GM18499 (cell line): ENCODE data around the gene HHAT.
A peak's percentile ranks its signal among the peaks of the same experiment; 100 is the strongest.

Experiments used
- ATAC-seq: cut with Tn5 transposase; IDR thresholded peaks from one replicate; pipeline ENCODE4 v1.9.1; 2021; ENCODE audit warnings: moderate number of reproducible peaks; ENCODE audit not compliant: insufficient read depth, unreplicated experiment

Gene HHAT

DNA sequence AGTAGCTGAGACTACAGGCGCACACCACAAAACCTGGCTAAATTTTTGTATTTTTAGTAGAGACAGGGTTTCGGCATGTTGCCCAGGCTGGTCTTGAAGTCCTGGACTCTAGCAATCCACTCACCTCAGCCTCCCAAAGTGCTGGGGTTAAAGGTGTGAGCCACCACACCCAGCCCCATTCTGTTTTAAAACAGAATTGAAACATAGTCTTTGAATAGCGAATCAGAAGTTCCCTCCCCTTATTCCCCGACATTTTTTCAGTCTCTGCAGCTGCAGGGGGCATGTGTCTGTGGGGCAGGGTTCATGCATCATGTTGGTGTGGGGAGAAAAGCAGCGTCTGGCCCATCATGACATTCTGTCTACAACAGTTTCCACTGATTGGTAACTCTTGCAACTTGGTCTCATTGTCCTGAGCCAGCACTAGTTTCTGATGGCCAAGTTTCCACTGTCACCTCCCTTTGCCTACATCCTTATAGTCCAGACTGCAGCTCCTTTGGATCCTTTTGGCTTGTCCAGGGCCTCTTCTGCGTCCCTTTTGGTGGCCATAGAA lies 15.6 kb upstream of the HHAT start:
- no peak for ATAC-seq

DNA sequence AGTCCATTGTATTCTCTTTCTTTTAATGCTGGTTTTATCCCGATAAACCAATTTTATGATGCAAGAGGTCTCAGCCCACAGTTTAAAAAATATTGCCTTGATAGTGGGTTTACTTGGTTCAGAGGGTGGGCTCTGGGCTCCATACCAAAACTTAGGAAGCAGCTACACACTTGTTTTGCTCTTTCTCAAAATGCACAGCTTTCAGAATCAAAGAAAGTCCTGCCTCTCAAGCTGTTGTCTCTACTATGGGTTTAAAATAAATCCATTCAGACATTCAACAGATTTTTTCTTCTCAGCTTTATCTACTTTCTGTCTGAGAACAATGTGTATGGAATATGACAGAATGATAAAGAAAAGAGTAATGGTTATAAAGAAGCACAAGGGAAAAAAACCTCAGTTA lies 14.8 kb upstream of the HHAT start:
- ATAC-seq, result no peak

GRCh38 chr1:210315529-210315928 lies 13.2 kb upstream of the HHAT start:
- ATAC-seq, result no peak

DNA sequence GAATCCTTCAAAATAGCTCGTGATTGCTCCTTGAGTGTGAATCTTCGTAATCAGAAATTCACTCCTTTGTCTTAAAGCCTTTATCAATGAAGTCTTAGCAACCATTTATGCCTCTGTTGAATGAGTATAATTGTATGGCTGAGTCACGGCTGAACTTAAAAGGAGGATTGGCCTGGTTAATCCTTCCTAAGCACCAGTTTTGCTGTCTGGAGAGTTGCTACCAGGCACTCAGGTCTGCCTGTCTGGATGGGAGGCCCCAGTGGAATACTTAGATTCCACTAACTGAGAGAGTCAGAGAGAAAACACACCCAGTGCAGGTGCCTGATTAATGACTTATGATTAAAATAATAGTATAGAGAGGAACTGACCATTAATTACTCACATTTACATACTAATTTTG lies 7.6 kb upstream of the HHAT start:
- ATAC-seq, result no peak

- ATAC-seq, result no peak
Measured at GRCh38 chr1:210321552-210321951, 7.2 kb upstream of the HHAT start.

- ATAC-seq, result no peak
Measured at GRCh38 chr1:210323957-210324356, 4.7 kb upstream of the HHAT start.

DNA sequence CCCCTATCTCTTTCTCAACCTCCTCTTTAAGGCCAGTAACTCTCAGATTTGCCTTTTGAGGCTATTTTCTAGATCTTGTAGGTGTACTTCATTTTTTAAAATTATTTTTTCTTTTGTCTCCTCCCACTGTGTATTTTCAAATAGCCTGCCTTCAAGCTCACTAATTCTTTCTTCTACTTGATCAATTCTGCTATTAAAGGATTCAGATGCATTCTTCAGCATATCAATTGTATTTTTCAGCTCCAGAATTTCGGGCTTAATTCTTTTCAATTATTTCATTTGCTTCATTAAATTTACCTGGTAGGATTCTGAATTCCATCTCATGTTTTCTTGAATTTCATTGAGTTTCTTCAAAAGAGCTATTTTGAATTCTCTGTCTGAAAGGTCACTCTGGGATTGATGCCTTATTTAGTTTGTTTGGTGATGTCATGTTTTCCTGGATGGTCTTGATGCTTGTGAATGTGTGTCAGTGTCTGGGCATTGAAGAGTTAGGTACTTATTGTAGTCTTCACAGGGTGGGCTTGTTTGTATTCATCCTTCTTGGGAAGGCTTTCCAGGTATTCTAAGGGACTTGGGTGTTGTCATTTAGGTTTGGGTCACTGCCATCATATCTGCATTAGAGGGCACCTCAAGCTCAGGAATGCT lies 3.6 kb upstream of the HHAT start:
- no peak for ATAC-seq

DNA sequence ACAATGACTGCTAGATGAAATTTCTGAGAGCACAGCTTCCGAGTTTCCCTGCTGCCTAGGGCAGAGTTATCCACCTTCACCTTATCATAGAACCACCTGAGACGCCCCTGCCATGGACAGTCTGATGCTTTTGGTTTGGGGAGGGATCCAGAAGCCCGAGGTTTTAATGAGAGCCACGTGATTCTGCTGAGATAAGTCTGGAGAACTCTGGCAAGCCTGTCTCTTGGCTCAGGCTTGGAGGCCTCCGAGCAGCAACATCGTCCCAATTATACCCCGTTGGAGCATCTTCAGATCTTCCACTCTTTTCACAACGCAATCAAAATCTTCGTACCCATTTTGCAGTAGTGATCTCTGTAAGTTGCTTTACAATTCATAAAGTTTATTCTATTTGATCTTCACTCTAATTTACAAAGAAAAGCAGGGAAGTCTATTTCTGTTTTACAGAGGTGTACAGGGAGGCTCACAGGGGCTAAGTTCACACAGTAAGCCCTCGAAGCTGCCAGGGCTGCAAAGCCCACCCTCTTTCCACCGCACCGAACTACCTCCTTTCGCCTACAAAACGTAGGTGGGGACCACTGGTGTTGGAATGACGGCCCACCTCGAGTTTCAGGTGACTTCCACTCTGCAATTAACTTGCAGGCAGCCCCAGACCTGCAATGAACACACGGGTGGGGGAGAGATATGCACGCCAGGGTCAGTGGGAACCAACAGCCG lies 513 bp upstream of the HHAT start:
- ATAC-seq, result no peak

- no peak for ATAC-seq
Measured at GRCh38 chr1:210330279-210330866, 1.7 kb downstream of the HHAT start.

DNA sequence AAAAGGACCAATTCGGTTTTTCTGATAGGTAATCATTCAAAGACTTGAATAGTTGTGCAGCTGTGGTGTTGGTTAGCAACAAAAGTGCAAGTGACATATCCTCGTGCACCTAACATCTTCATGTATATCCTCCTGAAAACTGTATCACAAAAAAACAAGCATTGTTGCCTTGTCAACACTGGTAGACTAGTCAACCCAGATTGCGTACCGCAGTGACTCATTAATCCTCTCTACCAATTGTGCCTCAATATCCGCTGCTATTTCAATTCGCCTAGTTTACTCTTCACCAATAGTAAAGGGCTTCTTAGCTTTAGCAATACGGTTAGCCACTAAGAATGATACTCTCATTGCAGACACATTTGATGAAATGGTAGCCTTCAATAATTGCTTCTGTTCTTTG lies 3.5 kb downstream of the HHAT start:
- no peak for ATAC-seq

- peak; percentile 91 for ATAC-seq
Measured at GRCh38 chr1:210332719-210333398, 4.2 kb downstream of the HHAT start.

GRCh38 chr1:210335001-210335400 lies 6.3 kb downstream of the HHAT start:
- no peak for ATAC-seq

DNA sequence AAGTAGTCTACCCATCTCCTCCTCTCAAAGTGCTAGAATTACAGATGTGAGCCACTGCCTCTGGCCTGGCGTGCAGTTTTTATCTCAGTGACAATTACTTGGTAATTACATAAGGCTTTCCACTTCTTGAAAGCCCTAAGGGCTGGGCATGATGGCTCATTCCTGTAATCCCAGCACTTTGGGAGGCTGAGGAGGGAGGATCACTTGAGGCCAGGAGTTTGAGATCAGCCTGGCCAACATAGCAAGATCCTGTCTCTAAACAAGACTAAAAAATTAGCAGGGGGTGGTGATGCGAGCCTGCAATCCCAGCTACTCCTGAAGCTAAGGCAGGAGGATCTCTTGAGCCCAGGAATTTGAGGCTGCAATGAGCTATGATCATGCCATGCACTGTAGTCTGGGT lies 7.7 kb downstream of the HHAT start:
- no peak for ATAC-seq

DNA sequence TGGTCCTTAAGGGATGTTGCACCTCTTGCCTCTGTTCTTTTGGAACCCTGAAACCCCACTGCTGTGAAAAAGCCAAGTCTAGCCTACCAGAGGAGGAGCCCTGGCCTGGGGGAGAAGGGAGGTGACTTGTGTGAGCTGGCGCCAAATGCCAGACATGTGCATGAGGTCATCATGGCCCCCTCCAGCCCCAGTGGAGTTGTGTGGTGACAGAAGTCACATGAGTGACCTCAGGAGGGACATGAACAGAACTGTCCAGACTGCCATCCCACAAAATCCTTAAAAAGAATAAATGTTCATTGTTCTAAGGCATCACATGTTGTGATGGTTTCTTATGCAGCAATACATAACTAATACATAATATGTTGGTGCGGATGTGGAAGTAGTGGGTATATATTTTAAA lies 10.8 kb downstream of the HHAT start:
- no peak for ATAC-seq

DNA sequence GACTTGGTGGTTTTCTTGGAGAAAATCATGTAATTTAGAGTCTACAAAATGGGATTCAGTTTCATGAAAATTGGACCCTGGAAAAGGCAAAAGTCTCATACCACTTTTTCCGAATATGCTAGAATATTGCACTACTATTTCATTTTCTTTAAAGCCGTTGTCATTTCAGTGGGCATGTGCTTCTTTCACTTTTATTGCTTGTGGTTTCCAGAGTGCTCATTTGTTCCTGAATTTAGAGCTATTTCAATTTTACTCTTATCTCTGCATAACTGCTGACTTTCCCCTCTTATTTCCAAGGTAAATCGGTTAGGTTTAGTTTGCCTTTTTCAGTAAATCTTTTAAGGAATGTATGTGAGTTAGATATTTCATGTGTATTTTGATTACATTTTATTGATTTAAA lies 11.6 kb downstream of the HHAT start:
- no peak for ATAC-seq

DNA sequence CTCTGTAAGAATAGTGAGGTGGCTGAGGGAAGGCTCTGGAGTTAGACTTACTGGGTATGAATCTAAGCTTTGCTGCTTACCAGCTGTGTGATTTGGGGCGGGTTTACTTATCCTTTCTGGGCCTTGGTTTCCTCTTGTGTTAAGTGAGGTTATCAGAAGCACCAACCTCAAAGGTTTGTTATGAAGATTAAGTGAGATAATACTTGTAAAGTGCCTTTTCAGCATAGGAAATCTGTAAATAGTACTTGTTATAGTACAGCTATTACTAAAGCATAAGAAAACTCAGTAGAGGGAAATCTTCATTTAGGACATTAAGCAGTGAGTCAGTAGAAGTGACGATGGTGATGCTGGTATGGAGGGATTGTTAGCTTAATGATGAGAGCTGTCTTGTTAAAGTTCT lies 12.1 kb downstream of the HHAT start:
- ATAC-seq, result no peak

DNA sequence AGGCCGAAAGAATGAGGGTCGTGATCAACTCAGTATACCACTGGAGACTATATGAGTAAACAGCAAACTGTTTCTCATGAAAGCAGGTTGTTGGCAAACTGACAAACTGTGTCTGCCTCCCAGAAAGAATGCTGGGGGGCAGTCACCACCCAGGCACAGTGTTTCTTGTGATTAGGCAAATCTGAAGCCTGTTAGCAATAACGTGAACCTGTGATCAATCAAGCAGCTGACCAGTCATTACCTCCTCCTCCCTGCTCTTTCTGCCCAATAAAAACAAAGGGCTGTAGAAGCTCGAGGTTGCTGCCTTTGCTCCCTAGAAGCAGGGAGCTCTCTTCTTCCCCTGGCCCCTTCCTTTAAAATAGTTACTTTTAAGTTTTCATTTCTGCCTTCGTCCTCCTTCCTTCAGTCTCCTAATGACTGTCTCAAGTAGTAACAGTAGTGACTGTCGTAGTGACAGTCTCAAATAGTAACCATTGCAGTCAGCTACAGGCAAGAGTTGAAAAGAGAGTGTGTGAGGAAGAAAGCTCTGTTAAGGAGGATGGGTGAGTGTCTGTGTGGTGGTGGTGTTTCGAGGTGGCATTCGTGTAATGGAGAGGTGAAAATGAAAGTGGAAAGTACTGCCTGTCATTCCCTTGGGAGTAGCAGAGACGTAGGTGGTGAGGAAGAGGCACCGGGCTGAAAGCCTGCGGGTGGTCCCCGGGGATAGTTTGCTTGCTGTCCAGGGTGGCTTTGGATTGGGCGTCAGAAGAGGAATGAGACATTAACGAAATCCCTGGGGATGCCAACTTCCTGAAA lies 14.5 kb downstream of the HHAT start:
- no peak for ATAC-seq

GRCh38 chr1:210344706-210345105 lies 16.0 kb downstream of the HHAT start:
- no peak for ATAC-seq

GRCh38 chr1:210347112-210347511 lies 18.4 kb downstream of the HHAT start:
- ATAC-seq, result peak; percentile 43

DNA sequence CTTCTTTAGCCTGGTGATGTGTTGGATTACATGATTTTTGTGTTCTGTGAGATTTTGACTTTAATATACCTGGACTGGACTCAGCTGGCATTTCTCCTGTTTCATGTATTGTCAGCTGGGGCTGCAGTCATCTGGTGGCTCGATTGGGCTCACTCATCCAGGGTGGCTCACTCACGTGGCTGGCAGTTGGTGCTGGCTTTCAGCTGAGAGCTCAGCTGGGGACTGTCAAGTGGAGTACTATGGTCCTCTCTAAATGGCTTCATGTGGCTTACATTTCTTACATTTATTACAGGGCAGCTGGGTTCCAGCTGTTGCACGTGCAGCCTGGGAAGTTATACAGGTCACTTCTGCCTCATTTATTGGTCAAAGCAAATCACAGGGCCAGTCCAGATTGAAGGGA lies 22.8 kb downstream of the HHAT start:
- ATAC-seq, result no peak
